Fibroblast of lung (primary cell): ENCODE data around the gene DSG2. TPM values are rescaled to one million over a fixed set of nuclear protein-coding genes. Genes with fewer than 3 reads are reported as not detected.

ENCODE experiments used
- DNase-seq, 2 donors: peaks; one replicate each; pipeline versions ENCODE4 v3.0.0 to v3.0.0-alpha.2; 2010; ENCODE audit warnings: low read depth in 2 of 2
- H2AFZ ChIP-seq: 2 replicates; pipeline ENCODE4 v1.5.1; 2012; ENCODE audit warnings: low read length, control low read depth, inconsistent platforms
- H3K27ac ChIP-seq: 2 replicates; pipeline ENCODE4 v1.5.1; 2011; ENCODE audit warnings: low read length, control low read depth; ENCODE audit not compliant: insufficient read depth
- H3K27me3 ChIP-seq: 2 replicates; pipeline ENCODE4 v1.5.1; 2011; ENCODE audit warnings: mild to moderate bottlenecking, low read length; ENCODE audit not compliant: control insufficient read depth, insufficient read depth
- H3K36me3 ChIP-seq: 2 replicates; pipeline ENCODE4 v1.5.1; 2011; ENCODE audit warnings: low read length; ENCODE audit not compliant: control insufficient read depth, insufficient read depth
- H3K4me1 ChIP-seq: 2 replicates; pipeline ENCODE4 v1.5.1; 2011; ENCODE audit warnings: low read length; ENCODE audit not compliant: control insufficient read depth, insufficient read depth; ENCODE audit errors: extremely low read depth
- H3K4me2 ChIP-seq: 2 replicates; pipeline ENCODE4 v1.5.1; 2011; ENCODE audit warnings: low read length, control low read depth; ENCODE audit not compliant: insufficient read depth; ENCODE audit errors: extremely low read depth
- H3K4me3 ChIP-seq, 4 experiments: fragments of 200-600 bp in 1 of 4; sonication (generic) in 1 of 4; replicated peaks in 1 of 4; 2 replicates each; pipeline ENCODE4 v1.5.1; 2011 to 2016; ENCODE audit warnings: low read length in 4 of 4, low read depth in 3 of 4, mild to moderate bottlenecking in 3 of 4, control low read depth in 2 of 4, inconsistent platforms in 1 of 4, mixed read lengths in 1 of 4; ENCODE audit not compliant: insufficient read depth in 1 of 4; ENCODE audit errors: control extremely low read depth in 1 of 4
- H3K79me2 ChIP-seq: 2 replicates; pipeline ENCODE4 v1.5.1; 2012; ENCODE audit warnings: mild to moderate bottlenecking, low read length, inconsistent platforms; ENCODE audit not compliant: control insufficient read depth, insufficient read depth
- H3K9ac ChIP-seq: 2 replicates; pipeline ENCODE4 v1.5.1; 2011; ENCODE audit warnings: mild to moderate bottlenecking, low read length, control low read depth; ENCODE audit not compliant: insufficient read depth
- H3K9me3 ChIP-seq: 2 replicates; pipeline ENCODE4 v1.5.1; 2012; ENCODE audit warnings: low read depth, low read length; ENCODE audit not compliant: control insufficient read depth, insufficient read depth
- H4K20me1 ChIP-seq: 2 replicates; pipeline ENCODE4 v1.5.1; 2011; ENCODE audit warnings: low read length; ENCODE audit not compliant: control insufficient read depth, insufficient read depth; ENCODE audit errors: extremely low read depth
- EZH2 ChIP-seq: IDR thresholded peaks from 2 replicates; pipeline ENCODE4 v1.5.1; 2012; ENCODE audit warnings: low read length, control low read depth, mild to moderate bottlenecking; ENCODE audit errors: missing control alignments
- polyA plus RNA-seq, 2 donors: library from polyadenylated mRNA; depleted of rRNA in 1 of 2; stranded (reverse) in 1 of 2; unstranded in 1 of 2; fragments of >200 nt; gene quantifications; 2 replicates each; pipeline ENCODE4 v1.2.1, GENCODE V29; 2011 to 2012; ENCODE audit warnings: missing spikeins in 1 of 2
- total RNA-seq: library from RNA; depleted of rRNA; stranded (reverse); fragments of >200 nt; gene quantifications from 2 replicates; pipeline ENCODE4 v1.2.1, GENCODE V29; 2014
- TF ChIP-seq, protein P1 (sequence below), 2 donors: IDR thresholded peaks in 1 of 2; conservative IDR thresholded peaks in 1 of 2; 1 replicate in 1 of 2; 2 replicates in 1 of 2; pipeline ENCODE4 v1.5.1; 2011 to 2012; ENCODE audit warnings: low read length in 2 of 2, control low read depth in 1 of 2, inconsistent platforms in 1 of 2, low read depth in 1 of 2, mild to moderate bottlenecking in 1 of 2

The DSG2 gene
- total and polyA plus RNA-seq, 2 donors (not counting 1 experiment from before 2014, with no cell fraction given) = 0.33 to 1.1 TPM

- Histone ChIP-seq H3K9ac (no peak overlapping the region), H3K4me1 (no peaks in the 10 kb centered on the region), H3K9me3 (no peaks in the 10 kb centered on the region), H4K20me1 (no peaks in the 10 kb centered on the region), H3K27me3 (no peaks in the 10 kb centered on the region), H2AFZ (no peak overlapping the region), H3K27ac (no peak overlapping the region), H3K4me3 (no peak overlapping the region), H3K36me3 (no peaks in the 10 kb centered on the region), H3K79me2 (no peaks in the 10 kb centered on the region), H3K4me2 (no peak overlapping the region)
- TF ChIP-seq, protein P1, sequence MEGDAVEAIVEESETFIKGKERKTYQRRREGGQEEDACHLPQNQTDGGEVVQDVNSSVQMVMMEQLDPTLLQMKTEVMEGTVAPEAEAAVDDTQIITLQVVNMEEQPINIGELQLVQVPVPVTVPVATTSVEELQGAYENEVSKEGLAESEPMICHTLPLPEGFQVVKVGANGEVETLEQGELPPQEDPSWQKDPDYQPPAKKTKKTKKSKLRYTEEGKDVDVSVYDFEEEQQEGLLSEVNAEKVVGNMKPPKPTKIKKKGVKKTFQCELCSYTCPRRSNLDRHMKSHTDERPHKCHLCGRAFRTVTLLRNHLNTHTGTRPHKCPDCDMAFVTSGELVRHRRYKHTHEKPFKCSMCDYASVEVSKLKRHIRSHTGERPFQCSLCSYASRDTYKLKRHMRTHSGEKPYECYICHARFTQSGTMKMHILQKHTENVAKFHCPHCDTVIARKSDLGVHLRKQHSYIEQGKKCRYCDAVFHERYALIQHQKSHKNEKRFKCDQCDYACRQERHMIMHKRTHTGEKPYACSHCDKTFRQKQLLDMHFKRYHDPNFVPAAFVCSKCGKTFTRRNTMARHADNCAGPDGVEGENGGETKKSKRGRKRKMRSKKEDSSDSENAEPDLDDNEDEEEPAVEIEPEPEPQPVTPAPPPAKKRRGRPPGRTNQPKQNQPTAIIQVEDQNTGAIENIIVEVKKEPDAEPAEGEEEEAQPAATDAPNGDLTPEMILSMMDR (conservative IDR thresholded peaks at IDR 0.05 in 1 of 2, IDR thresholded peaks at IDR 0.05 in 1 of 2; ENCODE audit: low read depth in 1 of 2, low read length in 2 of 2) = no peak
- TF ChIP-seq EZH2 = no peak
- no peak for DNase-seq
These were observed 64.7 kb downstream of the DSG2 start for GRCh38 chr18:31562726-31563125.

DNA sequence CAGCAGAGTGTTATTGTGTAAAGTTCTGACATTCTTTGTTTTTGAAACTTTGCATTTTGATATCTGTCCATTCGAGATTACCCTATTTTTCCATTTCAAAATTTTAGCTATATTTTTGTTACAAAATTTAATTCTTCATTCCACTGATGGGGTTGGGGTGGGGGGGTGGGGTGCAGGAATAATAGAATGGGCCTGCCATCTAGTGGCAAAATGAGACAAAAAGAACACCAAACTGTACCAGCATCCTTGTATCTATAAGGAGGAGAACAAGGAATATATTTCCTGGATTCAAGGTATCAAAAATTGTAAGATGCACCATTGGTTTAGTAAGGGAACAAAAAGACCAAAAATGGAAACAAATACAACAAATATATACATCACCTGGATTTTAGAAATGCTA lies 65.8 kb downstream of the DSG2 start:
- H4K20me1 ChIP-seq = no peaks in the 10 kb centered on the region
- TF ChIP-seq, protein P1 (conservative IDR thresholded peaks at IDR 0.05 in 1 of 2, IDR thresholded peaks at IDR 0.05 in 1 of 2; ENCODE audit: low read depth in 1 of 2, low read length in 2 of 2) = no peak
- no peak for TF ChIP-seq EZH2

DNA sequence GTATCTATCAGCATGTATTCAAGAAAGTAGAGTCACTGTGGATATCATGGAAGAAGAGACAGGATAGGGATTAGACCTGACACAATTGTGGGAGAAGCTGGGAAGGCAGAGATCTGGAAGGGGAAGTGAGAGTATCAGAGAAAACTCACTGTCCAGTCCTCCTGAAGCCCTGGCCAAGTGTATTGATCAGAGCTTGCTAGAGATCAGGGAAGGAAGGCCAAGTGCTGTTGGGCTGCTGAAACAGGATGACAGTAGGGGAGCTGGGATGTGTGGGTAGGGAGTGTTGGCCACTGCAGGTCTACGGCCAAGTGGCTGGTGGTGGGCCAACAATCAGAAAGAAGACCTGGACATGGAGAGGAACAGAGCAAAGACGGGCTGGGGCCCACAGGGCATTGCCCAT lies 67.4 kb downstream of the DSG2 start:
- no peaks in the 10 kb centered on the region for H3K27me3 ChIP-seq
- H3K4me1 ChIP-seq = no peaks in the 10 kb centered on the region
- no peaks in the 10 kb centered on the region for H3K36me3 ChIP-seq
- TF ChIP-seq, protein P1 (conservative IDR thresholded peaks at IDR 0.05 in 1 of 2, IDR thresholded peaks at IDR 0.05 in 1 of 2; ENCODE audit: low read depth in 1 of 2, low read length in 2 of 2) = no peak
- no peak for TF ChIP-seq EZH2
- no peaks in the 10 kb centered on the region for H4K20me1 ChIP-seq
- DNase-seq = no peak
- no peaks in the 10 kb centered on the region for H3K9me3 ChIP-seq
- H3K27ac ChIP-seq = no peak overlapping the region
- H3K4me3 ChIP-seq = no peak overlapping the region
- no peak overlapping the region for H3K9ac ChIP-seq
- no peak overlapping the region for H3K4me2 ChIP-seq
- no peak overlapping the region for H2AFZ ChIP-seq
- H3K79me2 ChIP-seq = no peaks in the 10 kb centered on the region

More for the DNA sequence above, 65.8 kb downstream of the DSG2 start:
- Histone ChIP-seq H3K4me2 (no peak overlapping the region), H3K4me1 (no peaks in the 10 kb centered on the region), H3K9me3 (no peaks in the 10 kb centered on the region), H3K27ac (no peak overlapping the region), H3K27me3 (no peaks in the 10 kb centered on the region), H3K9ac (no peak overlapping the region), H3K4me3 (no peak overlapping the region), H2AFZ (no peak overlapping the region), H3K36me3 (no peaks in the 10 kb centered on the region), H3K79me2 (no peaks in the 10 kb centered on the region)
- no peak for DNase-seq
